GM12878 (cell line): ENCODE measurements around the gene ARFGAP3. TPM values are rescaled to one million over a fixed set of nuclear protein-coding genes. Genes with fewer than 3 reads are reported as not detected.
A peak's percentile ranks its signal among the peaks of the same experiment; 100 is the strongest.

Source experiments
- ASH2L ChIP-seq: fragments of 300-600, 200-600 bp; sonication (generic); IDR thresholded peaks from 2 replicates; pipeline ENCODE4 v1.6.1; 2017; ENCODE audit warnings: low read depth, mild to moderate bottlenecking, borderline replicate concordance
- ATF7 ChIP-seq: fragments of 450-650 bp; IDR thresholded peaks from 2 replicates; pipeline ENCODE4 v1.6.1; 2016; ENCODE audit warnings: low read depth, mild to moderate bottlenecking
- BCL11A ChIP-seq: IDR thresholded peaks from 2 replicates; pipeline ENCODE4 v1.6.1; 2011; ENCODE audit warnings: low read depth, low read length
- BHLHE40 ChIP-seq, 2 experiments: fragments of 450-650 bp in 1 of 2; IDR thresholded peaks; 2 replicates each; pipeline ENCODE4 v1.6.1; 2011 to 2017; ENCODE audit warnings: low read depth in 2 of 2, borderline replicate concordance in 1 of 2, improper control_type of control experiment in 1 of 2, low read length in 1 of 2, mild to moderate bottlenecking in 1 of 2
- CBFB ChIP-seq: IDR thresholded peaks from 2 replicates; pipeline ENCODE4 v1.6.1; 2016; ENCODE audit warnings: antibody characterized with exemption, low read depth
- EED ChIP-seq: sonication (generic); IDR thresholded peaks from 2 replicates; pipeline ENCODE4 v1.6.1; 2016; ENCODE audit warnings: antibody characterized with exemption, low read depth
- HDAC2 ChIP-seq: fragments of 200-600 bp; sonication (generic); IDR thresholded peaks from 2 replicates; pipeline ENCODE4 v1.6.1; 2017
- KDM1A ChIP-seq: fragments of 200-600 bp; sonication (generic); IDR thresholded peaks from 2 replicates; pipeline ENCODE4 v1.6.1; 2016; ENCODE audit warnings: borderline replicate concordance
- NBN ChIP-seq: fragments of 450-650 bp; IDR thresholded peaks from 2 replicates; pipeline ENCODE4 v1.6.1; 2016
- POLR2A ChIP-seq: IDR thresholded peaks from 2 replicates; pipeline ENCODE4 v1.6.1; 2011; ENCODE audit warnings: low read depth, mild to moderate bottlenecking, low read length
- POLR2AphosphoS5 ChIP-seq: IDR thresholded peaks from 2 replicates; pipeline ENCODE4 v1.6.1; 2011; ENCODE audit warnings: mild to moderate bottlenecking, low read length, inconsistent platforms
- RB1 ChIP-seq: fragments of 450-650 bp; formaldehyde crosslinking; IDR thresholded peaks from 2 replicates; pipeline ENCODE4 v1.6.1; 2017; ENCODE audit warnings: mild to moderate bottlenecking, borderline replicate concordance
- YBX1 ChIP-seq: fragments of 450-650 bp; IDR thresholded peaks from 2 replicates; pipeline ENCODE4 v1.6.1; 2016; ENCODE audit warnings: antibody characterized with exemption
- polyA plus RNA-seq, 11 experiments: library from polyadenylated mRNA; depleted of rRNA in 4 of 11; unstranded in 6 of 11; stranded (reverse) in 5 of 11; fragments of >200 nt; fragmentation: Nextera tagmentation in 4 of 11; fragmentation: Illumina TruSeq in 1 of 11; extraction: Ambion mirVana in 4 of 11; extraction: Trizol in 1 of 11; gene quantifications; 1 replicate in 1 of 11; 2 replicates in 10 of 11; pipeline versions ENCODE4 v1.2.1 to v1.2.3, GENCODE V29; 2011 to 2016; ENCODE audit warnings: inconsistent platforms in 2 of 11, missing spikeins in 2 of 11, low read depth in 1 of 11
- total RNA-seq, 4 experiments: library from RNA; depleted of rRNA in 3 of 4; stranded (reverse); fragments of >200 nt in 3 of 4; fragmentation: Illumina TruSeq in 1 of 4; extraction: Trizol in 1 of 4; gene quantifications; 2 replicates each; pipeline versions ENCODE4 v1.2.1 to v1.2.3, GENCODE V29; 2013 to 2021
- TF ChIP-seq, protein P1 (sequence below): fragments of 150-350 bp; IDR thresholded peaks from 2 replicates; pipeline ENCODE4 v1.6.1; 2016; ENCODE audit warnings: low read depth, low read length
- TF ChIP-seq, protein P2 (sequence below): fragments of 450-650 bp; IDR thresholded peaks from 2 replicates; pipeline ENCODE4 v1.6.1; 2016; ENCODE audit warnings: mild to moderate bottlenecking
- TF ChIP-seq, protein P3 (sequence below): IDR thresholded peaks from 2 replicates; pipeline ENCODE4 v1.6.1; 2012; ENCODE audit warnings: low read depth, low read length, improper control_type of control experiment
- TF ChIP-seq, protein P4 (sequence below): fragments of 450-650 bp; IDR thresholded peaks from 2 replicates; pipeline ENCODE4 v1.6.1; 2017; ENCODE audit warnings: mild to moderate bottlenecking
- TF ChIP-seq, protein P5 (sequence below), 3 experiments: IDR thresholded peaks in 2 of 3; conservative IDR thresholded peaks in 1 of 3; 2 replicates each; pipeline ENCODE4 v1.5.1; 2011; ENCODE audit warnings: low read depth in 3 of 3, low read length in 3 of 3, mild to moderate bottlenecking in 3 of 3, control low read depth in 2 of 3, moderate library complexity in 2 of 3, inconsistent platforms in 1 of 3, mixed read lengths in 1 of 3; ENCODE audit not compliant: control insufficient read depth in 2 of 3, insufficient read depth in 1 of 3; ENCODE audit errors: extremely low read depth in 1 of 3
- TF ChIP-seq, protein P6 (sequence below): fragments of 450-650 bp; formaldehyde crosslinking; IDR thresholded peaks from 2 replicates; pipeline ENCODE4 v1.4.0; 2022; ENCODE audit warnings: mild to moderate bottlenecking, moderate library complexity

Gene ARFGAP3
- total and polyA plus RNA-seq, 10 of the 15 experiments (the other 5 are each of a cell fraction or from before 2014, with no cell fraction given) = 29.7 to 50.8 (median 39.5) TPM

DNA sequence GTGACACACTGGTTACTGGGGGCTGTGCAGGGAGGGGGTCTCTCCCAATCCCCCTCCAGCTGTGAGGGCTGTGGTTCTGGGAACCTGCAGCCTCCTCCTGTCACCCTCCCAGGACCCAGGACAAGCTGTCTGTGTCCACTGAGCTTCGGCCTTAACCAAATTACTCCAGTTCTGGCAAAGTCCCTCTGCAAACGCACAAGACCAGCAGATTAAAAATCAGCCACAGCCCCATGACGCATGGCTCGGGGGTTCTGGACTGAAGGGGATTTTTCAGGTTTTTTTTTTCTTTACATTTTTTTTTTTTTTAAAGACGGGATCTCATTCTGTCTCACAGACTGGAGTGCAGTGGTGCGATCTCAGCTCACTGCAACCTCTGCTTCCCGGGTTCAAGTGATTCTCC lies 104.2 kb downstream of the ARFGAP3 start (continued):
- TF ChIP-seq ATF7 (peak; percentile 49; the same call in 1 of the 2 replicates), CBFB (no peak), YBX1 (no peak), ASH2L (no peak), NBN (peak; percentile 49; the same call in 1 of the 2 replicates), KDM1A (no peak), BHLHE40 (IDR thresholded peaks at IDR 0.05; ENCODE audit: borderline replicate concordance in 1 of 2, low read depth in 2 of 2, low read length in 1 of 2) (peak; percentile 34 to 54; a peak in 1 of 4 replicates), RB1 (no peak), EED (no peak), HDAC2 (no peak), POLR2AphosphoS5 (no peak), POLR2A (no peak), BCL11A (0 out of 2 replicates have a peak, but pooled peaks have one; percentile 21)
- TF ChIP-seq, protein P1, sequence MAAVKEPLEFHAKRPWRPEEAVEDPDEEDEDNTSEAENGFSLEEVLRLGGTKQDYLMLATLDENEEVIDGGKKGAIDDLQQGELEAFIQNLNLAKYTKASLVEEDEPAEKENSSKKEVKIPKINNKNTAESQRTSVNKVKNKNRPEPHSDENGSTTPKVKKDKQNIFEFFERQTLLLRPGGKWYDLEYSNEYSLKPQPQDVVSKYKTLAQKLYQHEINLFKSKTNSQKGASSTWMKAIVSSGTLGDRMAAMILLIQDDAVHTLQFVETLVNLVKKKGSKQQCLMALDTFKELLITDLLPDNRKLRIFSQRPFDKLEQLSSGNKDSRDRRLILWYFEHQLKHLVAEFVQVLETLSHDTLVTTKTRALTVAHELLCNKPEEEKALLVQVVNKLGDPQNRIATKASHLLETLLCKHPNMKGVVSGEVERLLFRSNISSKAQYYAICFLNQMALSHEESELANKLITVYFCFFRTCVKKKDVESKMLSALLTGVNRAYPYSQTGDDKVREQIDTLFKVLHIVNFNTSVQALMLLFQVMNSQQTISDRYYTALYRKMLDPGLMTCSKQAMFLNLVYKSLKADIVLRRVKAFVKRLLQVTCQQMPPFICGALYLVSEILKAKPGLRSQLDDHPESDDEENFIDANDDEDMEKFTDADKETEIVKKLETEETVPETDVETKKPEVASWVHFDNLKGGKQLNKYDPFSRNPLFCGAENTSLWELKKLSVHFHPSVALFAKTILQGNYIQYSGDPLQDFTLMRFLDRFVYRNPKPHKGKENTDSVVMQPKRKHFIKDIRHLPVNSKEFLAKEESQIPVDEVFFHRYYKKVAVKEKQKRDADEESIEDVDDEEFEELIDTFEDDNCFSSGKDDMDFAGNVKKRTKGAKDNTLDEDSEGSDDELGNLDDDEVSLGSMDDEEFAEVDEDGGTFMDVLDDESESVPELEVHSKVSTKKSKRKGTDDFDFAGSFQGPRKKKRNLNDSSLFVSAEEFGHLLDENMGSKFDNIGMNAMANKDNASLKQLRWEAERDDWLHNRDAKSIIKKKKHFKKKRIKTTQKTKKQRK = no peak
- TF ChIP-seq, protein P2, sequence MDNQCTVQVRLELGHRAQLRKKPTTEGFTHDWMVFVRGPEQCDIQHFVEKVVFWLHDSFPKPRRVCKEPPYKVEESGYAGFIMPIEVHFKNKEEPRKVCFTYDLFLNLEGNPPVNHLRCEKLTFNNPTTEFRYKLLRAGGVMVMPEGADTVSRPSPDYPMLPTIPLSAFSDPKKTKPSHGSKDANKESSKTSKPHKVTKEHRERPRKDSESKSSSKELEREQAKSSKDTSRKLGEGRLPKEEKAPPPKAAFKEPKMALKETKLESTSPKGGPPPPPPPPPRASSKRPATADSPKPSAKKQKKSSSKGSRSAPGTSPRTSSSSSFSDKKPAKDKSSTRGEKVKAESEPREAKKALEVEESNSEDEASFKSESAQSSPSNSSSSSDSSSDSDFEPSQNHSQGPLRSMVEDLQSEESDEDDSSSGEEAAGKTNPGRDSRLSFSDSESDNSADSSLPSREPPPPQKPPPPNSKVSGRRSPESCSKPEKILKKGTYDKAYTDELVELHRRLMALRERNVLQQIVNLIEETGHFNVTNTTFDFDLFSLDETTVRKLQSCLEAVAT = 0 out of 2 replicates have a peak, but pooled peaks have one; percentile 17
- TF ChIP-seq, protein P3, sequence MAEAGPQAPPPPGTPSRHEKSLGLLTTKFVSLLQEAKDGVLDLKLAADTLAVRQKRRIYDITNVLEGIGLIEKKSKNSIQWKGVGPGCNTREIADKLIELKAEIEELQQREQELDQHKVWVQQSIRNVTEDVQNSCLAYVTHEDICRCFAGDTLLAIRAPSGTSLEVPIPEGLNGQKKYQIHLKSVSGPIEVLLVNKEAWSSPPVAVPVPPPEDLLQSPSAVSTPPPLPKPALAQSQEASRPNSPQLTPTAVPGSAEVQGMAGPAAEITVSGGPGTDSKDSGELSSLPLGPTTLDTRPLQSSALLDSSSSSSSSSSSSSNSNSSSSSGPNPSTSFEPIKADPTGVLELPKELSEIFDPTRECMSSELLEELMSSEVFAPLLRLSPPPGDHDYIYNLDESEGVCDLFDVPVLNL = no peak
- TF ChIP-seq, protein P4, sequence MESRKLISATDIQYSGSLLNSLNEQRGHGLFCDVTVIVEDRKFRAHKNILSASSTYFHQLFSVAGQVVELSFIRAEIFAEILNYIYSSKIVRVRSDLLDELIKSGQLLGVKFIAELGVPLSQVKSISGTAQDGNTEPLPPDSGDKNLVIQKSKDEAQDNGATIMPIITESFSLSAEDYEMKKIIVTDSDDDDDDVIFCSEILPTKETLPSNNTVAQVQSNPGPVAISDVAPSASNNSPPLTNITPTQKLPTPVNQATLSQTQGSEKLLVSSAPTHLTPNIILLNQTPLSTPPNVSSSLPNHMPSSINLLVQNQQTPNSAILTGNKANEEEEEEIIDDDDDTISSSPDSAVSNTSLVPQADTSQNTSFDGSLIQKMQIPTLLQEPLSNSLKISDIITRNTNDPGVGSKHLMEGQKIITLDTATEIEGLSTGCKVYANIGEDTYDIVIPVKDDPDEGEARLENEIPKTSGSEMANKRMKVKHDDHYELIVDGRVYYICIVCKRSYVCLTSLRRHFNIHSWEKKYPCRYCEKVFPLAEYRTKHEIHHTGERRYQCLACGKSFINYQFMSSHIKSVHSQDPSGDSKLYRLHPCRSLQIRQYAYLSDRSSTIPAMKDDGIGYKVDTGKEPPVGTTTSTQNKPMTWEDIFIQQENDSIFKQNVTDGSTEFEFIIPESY = no peak
- TF ChIP-seq, protein P5, sequence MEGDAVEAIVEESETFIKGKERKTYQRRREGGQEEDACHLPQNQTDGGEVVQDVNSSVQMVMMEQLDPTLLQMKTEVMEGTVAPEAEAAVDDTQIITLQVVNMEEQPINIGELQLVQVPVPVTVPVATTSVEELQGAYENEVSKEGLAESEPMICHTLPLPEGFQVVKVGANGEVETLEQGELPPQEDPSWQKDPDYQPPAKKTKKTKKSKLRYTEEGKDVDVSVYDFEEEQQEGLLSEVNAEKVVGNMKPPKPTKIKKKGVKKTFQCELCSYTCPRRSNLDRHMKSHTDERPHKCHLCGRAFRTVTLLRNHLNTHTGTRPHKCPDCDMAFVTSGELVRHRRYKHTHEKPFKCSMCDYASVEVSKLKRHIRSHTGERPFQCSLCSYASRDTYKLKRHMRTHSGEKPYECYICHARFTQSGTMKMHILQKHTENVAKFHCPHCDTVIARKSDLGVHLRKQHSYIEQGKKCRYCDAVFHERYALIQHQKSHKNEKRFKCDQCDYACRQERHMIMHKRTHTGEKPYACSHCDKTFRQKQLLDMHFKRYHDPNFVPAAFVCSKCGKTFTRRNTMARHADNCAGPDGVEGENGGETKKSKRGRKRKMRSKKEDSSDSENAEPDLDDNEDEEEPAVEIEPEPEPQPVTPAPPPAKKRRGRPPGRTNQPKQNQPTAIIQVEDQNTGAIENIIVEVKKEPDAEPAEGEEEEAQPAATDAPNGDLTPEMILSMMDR (IDR thresholded peaks at IDR 0.05 in 2 of 3, conservative IDR thresholded peaks at IDR 0.05 in 1 of 3; ENCODE audit: control insufficient read depth in 2 of 3, extremely low read depth in 1 of 3, insufficient read depth in 1 of 3, low read depth in 3 of 3, low read length in 3 of 3) = no peak
- TF ChIP-seq, protein P6, sequence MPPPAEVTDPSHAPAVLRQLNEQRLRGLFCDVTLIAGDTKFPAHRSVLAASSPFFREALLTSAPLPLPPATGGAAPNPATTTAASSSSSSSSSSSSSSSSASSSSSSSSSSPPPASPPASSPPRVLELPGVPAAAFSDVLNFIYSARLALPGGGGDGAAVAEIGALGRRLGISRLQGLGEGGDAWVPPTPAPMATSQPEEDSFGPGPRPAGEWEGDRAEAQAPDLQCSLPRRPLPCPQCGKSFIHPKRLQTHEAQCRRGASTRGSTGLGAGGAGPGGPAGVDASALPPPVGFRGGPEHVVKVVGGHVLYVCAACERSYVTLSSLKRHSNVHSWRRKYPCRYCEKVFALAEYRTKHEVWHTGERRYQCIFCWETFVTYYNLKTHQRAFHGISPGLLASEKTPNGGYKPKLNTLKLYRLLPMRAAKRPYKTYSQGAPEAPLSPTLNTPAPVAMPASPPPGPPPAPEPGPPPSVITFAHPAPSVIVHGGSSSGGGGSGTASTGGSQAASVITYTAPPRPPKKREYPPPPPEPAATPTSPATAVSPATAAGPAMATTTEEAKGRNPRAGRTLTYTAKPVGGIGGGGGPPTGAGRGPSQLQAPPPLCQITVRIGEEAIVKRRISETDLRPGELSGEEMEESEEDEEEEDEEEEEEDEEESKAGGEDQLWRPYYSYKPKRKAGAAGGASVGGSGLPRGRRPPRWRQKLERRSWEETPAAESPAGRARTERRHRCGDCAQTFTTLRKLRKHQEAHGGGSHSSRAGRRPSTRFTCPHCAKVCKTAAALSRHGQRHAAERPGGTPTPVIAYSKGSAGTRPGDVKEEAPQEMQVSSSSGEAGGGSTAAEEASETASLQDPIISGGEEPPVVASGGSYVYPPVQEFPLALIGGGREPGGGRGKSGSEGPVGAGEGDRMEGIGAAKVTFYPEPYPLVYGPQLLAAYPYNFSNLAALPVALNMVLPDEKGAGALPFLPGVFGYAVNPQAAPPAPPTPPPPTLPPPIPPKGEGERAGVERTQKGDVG (CRISPR knock-in tag) = no peak
